Smooth muscle cell (in vitro differentiated cells): ENCODE results near the gene PPP3CA. TPM values are rescaled to one million over a fixed set of nuclear protein-coding genes. Genes with fewer than 3 reads are reported as not detected.

ENCODE experiments used
- DNase-seq: peaks from one replicate; lab custom pipeline; 2025; ENCODE audit not compliant: unreplicated experiment; lab: John Stamatoyannopoulos, UW
- H2AFZ ChIP-seq: fragments of 200-600 bp; sonication (generic); 2 replicates; pipeline ENCODE4 v1.6.0; 2016; ENCODE audit warnings: antibody characterized with exemption, low read depth, mild to moderate bottlenecking
- H3F3A ChIP-seq: fragments of 200-600 bp; sonication (generic); 2 replicates; pipeline ENCODE4 v1.6.0; 2017; ENCODE audit warnings: antibody characterized with exemption, low read depth
- H3K27ac ChIP-seq: fragments of 200-600 bp; sonication (generic); 2 replicates; pipeline ENCODE4 v1.5.1; 2016; ENCODE audit warnings: low read depth, mild to moderate bottlenecking
- H3K27me3 ChIP-seq: fragments of 200-600 bp; sonication (generic); 2 replicates; pipeline ENCODE4 v1.6.1; 2016; ENCODE audit warnings: low read depth, mild to moderate bottlenecking
- H3K36me3 ChIP-seq: fragments of 200-600 bp; sonication (generic); 2 replicates; pipeline ENCODE4 v1.5.1; 2016; ENCODE audit warnings: low read depth
- H3K4me1 ChIP-seq: fragments of 200-600 bp; sonication (generic); 2 replicates; pipeline ENCODE4 v1.5.1; 2016; ENCODE audit warnings: low read depth
- H3K4me2 ChIP-seq: fragments of 200-600 bp; sonication (generic); 2 replicates; pipeline ENCODE4 v1.6.0; 2016; ENCODE audit warnings: mild to moderate bottlenecking
- H3K4me3 ChIP-seq: fragments of 200-600 bp; sonication (generic); 2 replicates; pipeline ENCODE4 v1.5.1; 2016; ENCODE audit warnings: mild to moderate bottlenecking
- H3K79me2 ChIP-seq: fragments of 200-600 bp; sonication (generic); 2 replicates; pipeline ENCODE4 v1.6.0; 2016; ENCODE audit warnings: low read depth, mild to moderate bottlenecking
- H3K9ac ChIP-seq: fragments of 200-600 bp; sonication (generic); 2 replicates; pipeline ENCODE4 v1.6.0; 2016; ENCODE audit warnings: low read depth
- H3K9me3 ChIP-seq: fragments of 200-600 bp; sonication (generic); replicated peaks from 2 replicates; pipeline ENCODE4 v1.5.1; 2016; ENCODE audit warnings: low read depth
- H4K20me1 ChIP-seq: fragments of 200-600 bp; sonication (generic); 2 replicates; pipeline ENCODE4 v1.6.0; 2016; ENCODE audit warnings: low read depth
- CTCF ChIP-seq: fragments of 200-600 bp; sonication (generic); IDR thresholded peaks from 2 replicates; pipeline ENCODE4 v1.5.1; 2017; ENCODE audit warnings: borderline replicate concordance, mild to moderate bottlenecking, antibody characterized with exemption; ENCODE audit not compliant: insufficient read depth, poor library complexity, severe bottlenecking
- WGBS: methylation state at CpG from one replicate; pipeline ENCODE4 v1.1.7; 2016; ENCODE audit warnings: low lambda C conversion rate; 5-methylcytosine and 5-hydroxymethylcytosine counted together
- polyA plus RNA-seq: library from polyadenylated mRNA; unstranded; fragments of >200 nt; fragmentation: Nextera tagmentation; extraction: Ambion mirVana; gene quantifications from 2 replicates; pipeline ENCODE4 v1.2.1, GENCODE V29; 2016
- total RNA-seq: library from RNA; depleted of rRNA; stranded (reverse); fragments of >200 nt; gene quantifications from 2 replicates; pipeline ENCODE4 v1.2.3, GENCODE V29; 2014

PPP3CA gene
- total and polyA plus RNA-seq, 2 experiments from 2014 or later = 16.2 to 96.1 TPM

GRCh38 chr4:101020956-101021355, 326.4 kb downstream of the PPP3CA start:
- H3K9me3 ChIP-seq = no peaks in the 10 kb centered on the region
- no peak for DNase-seq
- H3K27ac ChIP-seq = peak overlapping the region; percentile 80
- H3K27me3 ChIP-seq = no peaks in the 10 kb centered on the region
- no peak overlapping the region for H3K9ac ChIP-seq
- peaks cover 27% of the 10 kb centered on the region for H3K4me1 ChIP-seq
- peak overlapping the region; percentile 57 for H3K4me2 ChIP-seq
- H4K20me1 ChIP-seq = no peaks in the 10 kb centered on the region
- H3K4me3 ChIP-seq = no peak overlapping the region
- no peaks in the 10 kb centered on the region for H3K36me3 ChIP-seq
- TF ChIP-seq CTCF = no peak
- H3F3A ChIP-seq = peaks cover 11% of the 10 kb centered on the region
- H2AFZ ChIP-seq = no peak overlapping the region
- H3K79me2 ChIP-seq = no peaks in the 10 kb centered on the region
- WGBS = 47% methylated on average over 4 of the region's 4 CpGs

- no peak for DNase-seq
- H3K4me2 ChIP-seq = peak overlapping the region; percentile 57
- 31% methylated on average over 1 of the region's 1 CpG for WGBS
- H2AFZ ChIP-seq = no peak overlapping the region
- no peaks in the 10 kb centered on the region for H4K20me1 ChIP-seq
- H3F3A ChIP-seq = peaks cover 11% of the 10 kb centered on the region
- no peaks in the 10 kb centered on the region for H3K79me2 ChIP-seq
- no peaks in the 10 kb centered on the region for H3K36me3 ChIP-seq
- H3K9ac ChIP-seq = peak overlapping the region; percentile 4
- H3K9me3 ChIP-seq = no peaks in the 10 kb centered on the region
- peak overlapping the region; percentile 80 for H3K27ac ChIP-seq
- H3K4me3 ChIP-seq = no peak overlapping the region
- no peak for TF ChIP-seq CTCF
- H3K27me3 ChIP-seq = no peaks in the 10 kb centered on the region
- H3K4me1 ChIP-seq = peaks cover 27% of the 10 kb centered on the region
These were observed 327.4 kb downstream of the PPP3CA start for GRCh38 chr4:101019941-101020401.

- H3K36me3 ChIP-seq = no peaks in the 10 kb centered on the region
- H4K20me1 ChIP-seq = no peaks in the 10 kb centered on the region
- H3K4me3 ChIP-seq = no peak overlapping the region
- H3K27ac ChIP-seq = peak overlapping the region; percentile 80
- no peaks in the 10 kb centered on the region for H3K79me2 ChIP-seq
- no peak overlapping the region for H2AFZ ChIP-seq
- H3K27me3 ChIP-seq = no peaks in the 10 kb centered on the region
- no peak for TF ChIP-seq CTCF
- H3K4me1 ChIP-seq = peaks cover 27% of the 10 kb centered on the region
- H3K4me2 ChIP-seq = peak overlapping the region; percentile 57
- 79% methylated on average over 4 of the region's 4 CpGs for WGBS
- DNase-seq = no peak
- H3K9ac ChIP-seq = no peak overlapping the region
- peaks cover 11% of the 10 kb centered on the region for H3F3A ChIP-seq
- no peaks in the 10 kb centered on the region for H3K9me3 ChIP-seq
These were observed 328.0 kb downstream of the PPP3CA start for GRCh38 chr4:101019313-101019712.

GRCh38 chr4:101018836-101019235, 328.5 kb downstream of the PPP3CA start:
- DNase-seq = no peak
- H3F3A ChIP-seq = peaks cover 11% of the 10 kb centered on the region
- TF ChIP-seq CTCF = no peak
- H3K4me2 ChIP-seq = no peak overlapping the region
- no peaks in the 10 kb centered on the region for H3K27me3 ChIP-seq
- no peaks in the 10 kb centered on the region for H3K9me3 ChIP-seq
- H3K9ac ChIP-seq = no peak overlapping the region
- no peak overlapping the region for H2AFZ ChIP-seq
- WGBS = 95% methylated on average over 5 of the region's 5 CpGs
- peaks cover 27% of the 10 kb centered on the region for H3K4me1 ChIP-seq
- H3K36me3 ChIP-seq = no peaks in the 10 kb centered on the region
- H3K27ac ChIP-seq = no peak overlapping the region
- no peaks in the 10 kb centered on the region for H4K20me1 ChIP-seq
- no peak overlapping the region for H3K4me3 ChIP-seq
- no peaks in the 10 kb centered on the region for H3K79me2 ChIP-seq
